OCI-LY3 (cell line): ENCODE results near the gene ARHGEF17.

Experiments used
- EZH2phosphoT487 ChIP-seq: fragments of 200-600 bp; shearing (Covaris generic); IDR thresholded peaks from 2 replicates; pipeline ENCODE4 v1.6.1; 2018; ENCODE audit warnings: antibody characterized with exemption, mixed run types, low read depth
- TF ChIP-seq, protein P1 (sequence below): fragments of 200-600, 300-600 bp; sonication (generic); IDR thresholded peaks from 2 replicates; pipeline ENCODE4 v1.5.1; 2014; ENCODE audit warnings: antibody characterized with exemption, low read length, low read depth

DNA sequence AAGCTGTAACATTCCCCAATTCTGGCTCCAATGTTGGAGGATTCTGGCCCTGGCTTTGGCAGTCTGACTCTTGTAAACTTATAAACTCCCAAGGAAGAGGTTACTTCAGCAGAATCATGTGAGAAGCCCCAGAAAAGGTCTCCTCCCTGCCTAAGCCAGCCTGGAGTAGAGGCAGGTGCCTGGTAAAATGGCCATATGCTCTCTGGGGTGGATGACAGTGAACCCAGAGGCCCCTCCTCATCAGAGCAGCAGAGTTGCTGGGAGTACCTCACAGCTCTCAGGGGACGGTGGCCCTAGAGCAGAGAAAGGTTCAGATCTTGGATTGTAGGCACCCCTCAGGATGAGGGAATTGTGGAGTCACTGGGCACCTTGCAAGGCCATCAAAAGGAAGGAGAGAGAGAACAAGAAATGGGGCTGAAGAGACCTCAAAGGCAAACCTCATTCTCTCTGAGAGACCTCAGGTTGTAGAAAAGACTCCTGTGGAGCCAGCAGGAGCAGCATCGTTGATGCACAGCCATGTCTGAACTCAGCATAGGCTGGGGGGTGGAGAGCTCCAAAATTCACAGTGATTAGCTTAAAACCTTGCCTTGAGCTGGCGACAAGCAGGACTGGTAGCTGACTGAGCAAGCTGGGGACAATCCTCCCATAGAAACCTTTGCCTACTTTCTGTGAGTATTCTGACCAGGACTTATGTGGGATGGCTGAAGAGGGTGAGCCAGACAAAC, 40.8 kb upstream of the ARHGEF17 start:
- TF ChIP-seq, protein P1, sequence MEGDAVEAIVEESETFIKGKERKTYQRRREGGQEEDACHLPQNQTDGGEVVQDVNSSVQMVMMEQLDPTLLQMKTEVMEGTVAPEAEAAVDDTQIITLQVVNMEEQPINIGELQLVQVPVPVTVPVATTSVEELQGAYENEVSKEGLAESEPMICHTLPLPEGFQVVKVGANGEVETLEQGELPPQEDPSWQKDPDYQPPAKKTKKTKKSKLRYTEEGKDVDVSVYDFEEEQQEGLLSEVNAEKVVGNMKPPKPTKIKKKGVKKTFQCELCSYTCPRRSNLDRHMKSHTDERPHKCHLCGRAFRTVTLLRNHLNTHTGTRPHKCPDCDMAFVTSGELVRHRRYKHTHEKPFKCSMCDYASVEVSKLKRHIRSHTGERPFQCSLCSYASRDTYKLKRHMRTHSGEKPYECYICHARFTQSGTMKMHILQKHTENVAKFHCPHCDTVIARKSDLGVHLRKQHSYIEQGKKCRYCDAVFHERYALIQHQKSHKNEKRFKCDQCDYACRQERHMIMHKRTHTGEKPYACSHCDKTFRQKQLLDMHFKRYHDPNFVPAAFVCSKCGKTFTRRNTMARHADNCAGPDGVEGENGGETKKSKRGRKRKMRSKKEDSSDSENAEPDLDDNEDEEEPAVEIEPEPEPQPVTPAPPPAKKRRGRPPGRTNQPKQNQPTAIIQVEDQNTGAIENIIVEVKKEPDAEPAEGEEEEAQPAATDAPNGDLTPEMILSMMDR: no peak
- no peak for TF ChIP-seq EZH2phosphoT487
